Lower lobe of right lung (tissue), 2 donors: Measurements from ENCODE around the gene TMPRSS9. TPM values are rescaled to one million over a fixed set of nuclear protein-coding genes. Genes with fewer than 3 reads are reported as not detected.

Experiments used
- ATAC-seq, 2 donors: fragments of 200-7000 bp; cut with Tn5 transposase; one replicate each; pipeline ENCODE4 v1.9.1; 2020 to 2022; ENCODE audit warnings: mild to moderate bottlenecking in 2 of 2, moderate library complexity in 2 of 2
- DNase-seq: peaks from one replicate; pipeline ENCODE4 v3.0.0-alpha.2; 2020
- H3K27ac ChIP-seq: fragments of 200-600 bp; one replicate; pipeline ENCODE4 v1.8.0; 2022
- H3K27me3 ChIP-seq: fragments of 200-600 bp; one replicate; pipeline ENCODE4 v1.8.0; 2022; ENCODE audit warnings: low read depth
- H3K36me3 ChIP-seq: fragments of 200-600 bp; one replicate; pipeline ENCODE4 v1.8.0; 2022; ENCODE audit warnings: mild to moderate bottlenecking
- H3K4me1 ChIP-seq: fragments of 200-600 bp; one replicate; pipeline ENCODE4 v1.8.0; 2022
- H3K4me3 ChIP-seq: fragments of 200-600 bp; one replicate; pipeline ENCODE4 v1.8.0; 2022; ENCODE audit warnings: mild to moderate bottlenecking
- H3K9me3 ChIP-seq: fragments of 200-600 bp; one replicate; pipeline ENCODE4 v1.8.0; 2022
- CTCF ChIP-seq: fragments of 200-600 bp; IDR thresholded peaks from one replicate; pipeline ENCODE4 v1.8.0; 2022; ENCODE audit warnings: antibody characterized with exemption, mild to moderate bottlenecking
- intact Hi-C: fragments of 100-400 bp; cut with DNase I; formaldehyde crosslinking; loops from one replicate; pipeline ENCODE4 v1.11.0; 2022
- total RNA-seq: library from RNA; stranded (reverse); fragmentation: NEBNext Ultra II Directional; extraction: Animal tissue kit (Norgen Biotek cat#: 25700); gene quantifications from one replicate; pipeline ENCODE4 v1.2.1, GENCODE V29; 2021
- donor health status: DM: no; HTN: yes; CAD: no; lungs with severe emphysema.

TMPRSS9 gene
- total RNA-seq, 1 donor from 2014 or later, result not detected

- H3K9me3 ChIP-seq, result no peaks in the 10 kb centered on the region
- no peaks in the 10 kb centered on the region for H3K27me3 ChIP-seq
- peaks cover 2% of the 10 kb centered on the region for H3K36me3 ChIP-seq
- H3K4me3 ChIP-seq, result no peak overlapping the region
- intact Hi-C loops, result no loop called here
- no peak for TF ChIP-seq CTCF
- ATAC-seq (no peak), DNase-seq (no peak)
- H3K4me1 ChIP-seq, result peaks cover 53% of the 10 kb centered on the region
- no peak overlapping the region for H3K27ac ChIP-seq
These were observed 29.3 kb upstream of the TMPRSS9 start for GRCh38 chr19:2330632-2331284.

GRCh38 chr19:2331601-2332246, 28.3 kb upstream of the TMPRSS9 start:
- peaks cover 48% of the 10 kb centered on the region for H3K4me1 ChIP-seq

GRCh38 chr19:2332341-2333026, 27.6 kb upstream of the TMPRSS9 start:
- intact Hi-C loops, result no loop called here
- TF ChIP-seq CTCF, result no peak
- Histone ChIP-seq H3K27me3 (no peaks in the 10 kb centered on the region), H3K4me1 (peaks cover 41% of the 10 kb centered on the region), H3K36me3 (no peaks in the 10 kb centered on the region), H3K27ac (no peak overlapping the region), H3K9me3 (no peaks in the 10 kb centered on the region), H3K4me3 (no peak overlapping the region)
- DNase-seq (no peak), ATAC-seq (no peak)

More at GRCh38 chr19:2331601-2332246, 28.3 kb upstream of the TMPRSS9 start:
- no peak for ATAC-seq
- Histone ChIP-seq H3K27me3 (no peaks in the 10 kb centered on the region), H3K36me3 (no peaks in the 10 kb centered on the region), H3K9me3 (no peaks in the 10 kb centered on the region), H3K4me3 (no peak overlapping the region), H3K27ac (no peak overlapping the region)
- no peak for TF ChIP-seq CTCF
- intact Hi-C loops, result no loop called here
- DNase-seq, result no peak

DNA sequence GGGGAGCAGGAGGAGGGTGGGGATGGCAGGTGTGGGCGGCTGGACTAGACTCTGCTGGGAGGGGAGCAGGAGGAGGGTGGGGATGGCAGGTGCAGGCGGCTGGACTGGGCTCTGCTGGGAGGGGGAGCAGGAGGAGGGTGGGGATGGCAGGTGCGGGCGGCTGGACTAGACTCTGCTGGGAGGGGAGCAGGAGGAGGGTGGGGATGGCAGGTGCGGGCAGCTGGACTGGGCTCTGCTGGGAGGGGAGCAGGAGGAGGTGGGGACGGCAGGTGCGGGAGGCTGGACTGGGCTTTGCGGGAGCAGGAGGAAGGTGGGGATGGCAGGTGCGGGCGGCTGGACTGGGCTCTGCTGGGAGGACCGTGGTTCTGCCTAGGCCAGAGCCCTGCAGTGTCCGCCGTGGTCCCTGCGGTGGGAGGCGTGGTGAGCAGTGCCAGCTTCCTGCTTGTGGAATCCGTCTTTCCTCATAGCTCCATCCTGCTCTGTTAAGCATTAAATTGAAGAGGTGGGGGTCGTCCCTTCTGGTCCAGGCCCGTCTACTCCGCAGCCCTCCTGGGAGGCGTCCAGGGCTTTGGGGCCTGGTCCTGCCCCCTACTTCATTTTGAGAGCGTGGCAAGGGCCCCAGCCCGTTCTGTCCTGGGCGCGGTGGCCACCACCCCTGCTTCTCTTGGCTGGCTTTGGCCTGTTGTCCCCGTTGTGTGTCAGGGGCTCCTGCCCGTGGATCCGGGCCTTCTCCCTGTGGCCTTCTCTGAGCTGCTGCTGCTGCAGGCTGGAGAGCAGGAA, 26.8 kb upstream of the TMPRSS9 start:
- Histone ChIP-seq H3K4me3 (no peak overlapping the region), H3K4me1 (peaks cover 35% of the 10 kb centered on the region), H3K9me3 (no peaks in the 10 kb centered on the region), H3K27ac (no peak overlapping the region), H3K36me3 (no peaks in the 10 kb centered on the region), H3K27me3 (no peaks in the 10 kb centered on the region)
- ATAC-seq, result no peak
- TF ChIP-seq CTCF, result no peak
- no peak for DNase-seq
- intact Hi-C loops, result no loop called here

DNA sequence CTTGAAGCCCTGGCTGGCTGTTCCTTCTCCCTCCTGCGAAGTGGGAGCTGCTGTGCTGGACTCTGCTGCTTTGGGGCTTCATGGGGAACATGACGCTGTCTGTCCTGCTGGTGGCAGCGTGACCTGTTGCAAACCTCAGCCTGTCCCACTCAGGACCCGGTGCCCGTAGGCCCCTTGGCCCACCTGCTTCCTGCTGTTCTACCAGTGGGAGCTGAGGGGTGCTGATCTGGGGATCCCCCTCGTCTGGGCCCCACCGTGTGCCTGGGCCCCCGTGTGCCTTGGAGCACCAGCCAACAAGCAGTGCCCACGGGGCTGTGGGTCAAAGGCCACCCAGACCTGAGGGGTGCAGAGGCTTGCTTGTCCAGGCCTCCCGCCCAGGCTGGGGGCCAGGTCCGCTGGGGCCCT, 26.3 kb upstream of the TMPRSS9 start:
- Histone ChIP-seq H3K27ac (no peak overlapping the region), H3K36me3 (no peaks in the 10 kb centered on the region), H3K27me3 (no peaks in the 10 kb centered on the region), H3K4me1 (peaks cover 35% of the 10 kb centered on the region), H3K4me3 (no peak overlapping the region), H3K9me3 (no peaks in the 10 kb centered on the region)
- intact Hi-C loops, result no loop called here
- TF ChIP-seq CTCF, result no peak
- DNase-seq (no peak), ATAC-seq (no peak)
